GM12872 (cell line): ENCODE results near the gene PPP1R36.
A peak's percentile ranks its signal among the peaks of the same experiment; 100 is the strongest.

Source experiments
- TF ChIP-seq, protein P1 (sequence below): IDR thresholded peaks from 3 replicates; pipeline ENCODE4 v1.5.1; 2011; ENCODE audit warnings: low read depth, mild to moderate bottlenecking, low read length, moderate library complexity; ENCODE audit not compliant: insufficient read depth

PPP1R36 gene

DNA sequence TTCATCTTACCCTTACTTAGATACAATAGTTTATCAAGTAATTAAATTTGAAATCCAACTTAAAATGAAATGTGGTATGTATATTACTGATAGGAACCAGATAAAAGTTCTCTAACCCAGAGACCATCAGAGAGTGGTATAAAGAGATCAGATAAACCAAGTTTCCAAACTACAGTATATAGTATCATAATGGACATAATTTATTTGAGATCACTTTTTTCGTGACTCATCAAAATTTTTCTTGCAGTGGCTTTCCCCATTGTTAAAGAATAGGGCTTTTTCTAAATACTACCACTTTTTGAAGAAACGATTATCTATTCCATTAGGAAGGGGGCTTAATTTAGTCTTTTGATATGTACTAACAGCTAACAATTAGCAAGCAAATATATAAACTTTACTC is 24.4 kb upstream of the PPP1R36 start:
- TF ChIP-seq, protein P1, sequence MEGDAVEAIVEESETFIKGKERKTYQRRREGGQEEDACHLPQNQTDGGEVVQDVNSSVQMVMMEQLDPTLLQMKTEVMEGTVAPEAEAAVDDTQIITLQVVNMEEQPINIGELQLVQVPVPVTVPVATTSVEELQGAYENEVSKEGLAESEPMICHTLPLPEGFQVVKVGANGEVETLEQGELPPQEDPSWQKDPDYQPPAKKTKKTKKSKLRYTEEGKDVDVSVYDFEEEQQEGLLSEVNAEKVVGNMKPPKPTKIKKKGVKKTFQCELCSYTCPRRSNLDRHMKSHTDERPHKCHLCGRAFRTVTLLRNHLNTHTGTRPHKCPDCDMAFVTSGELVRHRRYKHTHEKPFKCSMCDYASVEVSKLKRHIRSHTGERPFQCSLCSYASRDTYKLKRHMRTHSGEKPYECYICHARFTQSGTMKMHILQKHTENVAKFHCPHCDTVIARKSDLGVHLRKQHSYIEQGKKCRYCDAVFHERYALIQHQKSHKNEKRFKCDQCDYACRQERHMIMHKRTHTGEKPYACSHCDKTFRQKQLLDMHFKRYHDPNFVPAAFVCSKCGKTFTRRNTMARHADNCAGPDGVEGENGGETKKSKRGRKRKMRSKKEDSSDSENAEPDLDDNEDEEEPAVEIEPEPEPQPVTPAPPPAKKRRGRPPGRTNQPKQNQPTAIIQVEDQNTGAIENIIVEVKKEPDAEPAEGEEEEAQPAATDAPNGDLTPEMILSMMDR = no peak

DNA sequence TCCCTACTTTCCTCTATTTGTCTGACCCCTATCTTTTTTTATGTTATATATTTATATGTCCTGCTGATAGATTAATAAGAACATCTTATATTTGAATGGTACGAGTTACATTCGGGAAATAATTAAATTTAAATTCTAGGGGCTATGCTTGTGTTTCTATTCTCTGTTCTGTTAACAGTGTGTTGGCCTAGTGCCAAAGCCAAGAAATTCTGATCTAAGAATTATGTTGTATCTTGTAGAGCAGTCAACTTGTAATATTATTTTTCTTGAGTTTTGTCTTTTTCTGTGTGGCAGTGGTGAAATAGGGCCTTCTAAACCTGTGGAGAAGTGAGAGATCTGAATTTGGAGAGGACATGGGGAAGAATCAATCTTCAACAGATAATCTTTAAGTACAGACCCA is 18.2 kb upstream of the PPP1R36 start:
- TF ChIP-seq, protein P1 = no peak

DNA sequence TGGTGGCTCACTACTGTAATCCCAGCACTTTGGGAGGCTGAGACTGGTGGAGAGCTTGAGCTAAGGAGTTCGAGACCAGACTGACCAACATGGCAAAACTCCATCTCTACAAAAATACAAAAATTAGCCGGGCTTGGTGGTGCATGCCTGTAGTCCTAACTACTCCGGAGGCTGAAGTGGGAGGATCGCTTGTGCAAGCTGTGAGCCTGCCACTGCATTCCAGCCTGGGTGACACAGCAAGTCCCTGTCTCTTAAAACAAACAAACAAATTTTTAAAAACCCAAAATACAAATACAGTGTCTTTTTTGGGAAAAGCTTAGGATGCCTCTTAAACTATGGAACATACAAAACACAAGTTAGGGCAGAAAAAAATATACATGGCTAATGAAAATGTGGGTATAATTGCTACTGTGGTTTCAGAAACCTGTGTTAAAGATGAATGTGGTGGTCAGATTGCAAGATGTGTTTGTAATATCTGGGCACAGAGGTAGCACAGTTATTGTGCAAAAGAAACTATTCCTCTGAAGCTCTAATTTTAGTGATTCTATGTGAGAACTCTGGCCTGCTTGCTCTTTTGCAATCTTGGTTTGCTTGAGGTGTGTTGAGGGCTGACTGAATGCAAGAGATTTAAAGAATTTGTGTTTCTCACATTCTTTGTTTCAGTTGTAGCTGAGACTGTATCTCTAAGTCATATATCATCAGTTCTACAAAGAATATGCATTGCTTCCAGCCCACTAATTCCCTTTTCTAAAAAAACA is 13.1 kb upstream of the PPP1R36 start:
- TF ChIP-seq, protein P1 = no peak

DNA sequence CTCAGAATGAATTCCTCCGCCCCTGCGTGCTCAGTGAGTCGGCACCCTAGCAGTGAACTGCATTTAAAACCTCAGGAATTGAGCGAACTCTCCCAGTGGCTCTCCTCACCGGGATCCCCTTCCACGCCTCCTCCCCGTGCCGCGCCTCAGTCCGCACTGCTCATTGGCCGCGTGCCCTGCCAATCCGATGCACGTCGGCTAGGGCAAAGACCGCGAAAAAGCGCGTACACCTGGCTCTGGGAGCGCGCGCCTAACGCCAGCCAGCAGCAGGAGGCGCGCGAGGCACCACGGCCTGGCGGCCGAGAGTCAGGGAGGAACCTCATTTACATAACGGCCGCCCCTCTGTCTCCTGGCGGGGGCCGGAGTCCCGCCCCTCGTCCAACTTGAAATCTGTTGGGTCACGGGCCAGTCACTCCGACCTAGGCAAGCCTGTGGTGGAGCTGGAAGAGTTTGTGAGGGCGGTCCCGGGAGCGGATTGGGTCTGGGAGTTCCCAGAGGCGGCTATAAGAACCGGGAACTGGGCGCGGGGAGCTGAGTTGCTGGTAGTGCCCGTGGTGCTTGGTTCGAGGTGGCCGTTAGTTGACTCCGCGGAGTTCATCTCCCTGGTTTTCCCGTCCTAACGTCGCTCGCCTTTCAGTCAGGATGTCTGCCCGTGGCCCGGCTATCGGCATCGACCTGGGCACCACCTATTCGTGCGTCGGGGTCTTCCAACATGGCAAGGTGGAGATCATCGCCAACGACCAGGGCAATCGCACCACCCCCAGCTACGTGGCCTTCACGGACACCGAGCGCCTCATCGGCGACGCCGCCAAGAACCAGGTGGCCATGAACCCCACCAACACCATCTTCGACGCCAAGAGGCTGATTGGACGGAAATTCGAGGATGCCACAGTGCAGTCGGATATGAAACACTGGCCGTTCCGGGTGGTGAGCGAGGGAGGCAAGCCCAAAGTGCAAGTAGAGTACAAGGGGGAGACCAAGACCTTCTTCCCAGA is 9.3 kb upstream of the PPP1R36 start, which contains the start of gene HSPA2:
HSPA2 (plus strand) TSS at position 534 of the 995 bp plus-strand sequence; CDS start at position 643, 109 bp downstream.
- TF ChIP-seq, protein P1 = peak; percentile 70

DNA sequence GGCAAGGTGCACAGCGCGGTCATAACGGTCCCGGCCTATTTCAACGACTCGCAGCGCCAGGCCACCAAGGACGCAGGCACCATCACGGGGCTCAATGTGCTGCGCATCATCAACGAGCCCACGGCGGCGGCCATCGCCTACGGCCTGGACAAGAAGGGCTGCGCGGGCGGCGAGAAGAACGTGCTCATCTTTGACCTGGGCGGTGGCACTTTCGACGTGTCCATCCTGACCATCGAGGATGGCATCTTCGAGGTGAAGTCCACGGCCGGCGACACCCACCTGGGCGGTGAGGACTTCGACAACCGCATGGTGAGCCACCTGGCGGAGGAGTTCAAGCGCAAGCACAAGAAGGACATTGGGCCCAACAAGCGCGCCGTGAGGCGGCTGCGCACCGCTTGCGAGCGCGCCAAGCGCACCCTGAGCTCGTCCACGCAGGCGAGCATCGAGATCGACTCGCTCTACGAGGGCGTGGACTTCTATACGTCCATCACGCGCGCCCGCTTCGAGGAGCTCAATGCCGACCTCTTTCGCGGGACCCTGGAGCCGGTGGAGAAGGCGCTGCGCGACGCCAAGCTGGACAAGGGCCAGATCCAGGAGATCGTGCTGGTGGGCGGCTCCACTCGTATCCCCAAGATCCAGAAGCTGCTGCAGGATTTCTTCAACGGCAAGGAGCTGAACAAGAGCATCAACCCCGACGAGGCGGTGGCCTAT is 8.3 kb upstream of the PPP1R36 start:
- TF ChIP-seq, protein P1 = no peak

DNA sequence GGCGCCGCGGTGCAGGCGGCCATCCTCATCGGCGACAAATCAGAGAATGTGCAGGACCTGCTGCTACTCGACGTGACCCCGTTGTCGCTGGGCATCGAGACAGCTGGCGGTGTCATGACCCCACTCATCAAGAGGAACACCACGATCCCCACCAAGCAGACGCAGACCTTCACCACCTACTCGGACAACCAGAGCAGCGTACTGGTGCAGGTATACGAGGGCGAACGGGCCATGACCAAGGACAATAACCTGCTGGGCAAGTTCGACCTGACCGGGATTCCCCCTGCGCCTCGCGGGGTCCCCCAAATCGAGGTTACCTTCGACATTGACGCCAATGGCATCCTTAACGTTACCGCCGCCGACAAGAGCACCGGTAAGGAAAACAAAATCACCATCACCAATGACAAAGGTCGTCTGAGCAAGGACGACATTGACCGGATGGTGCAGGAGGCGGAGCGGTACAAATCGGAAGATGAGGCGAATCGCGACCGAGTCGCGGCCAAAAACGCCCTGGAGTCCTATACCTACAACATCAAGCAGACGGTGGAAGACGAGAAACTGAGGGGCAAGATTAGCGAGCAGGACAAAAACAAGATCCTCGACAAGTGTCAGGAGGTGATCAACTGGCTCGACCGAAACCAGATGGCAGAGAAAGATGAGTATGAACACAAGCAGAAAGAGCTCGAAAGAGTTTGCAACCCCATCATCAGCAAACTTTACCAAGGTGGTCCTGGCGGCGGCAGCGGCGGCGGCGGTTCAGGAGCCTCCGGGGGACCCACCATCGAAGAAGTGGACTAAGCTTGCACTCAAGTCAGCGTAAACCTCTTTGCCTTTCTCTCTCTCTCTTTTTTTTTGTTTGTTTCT is 7.6 kb upstream of the PPP1R36 start:
- TF ChIP-seq, protein P1 = no peak
